Panc1 (cell line): ENCODE measurements around the gene ADCY7.

Source experiments
- CTCF ChIP-seq: fragments of 450-650 bp; IDR thresholded peaks from 2 replicates; pipeline ENCODE4 v1.5.1; 2017; ENCODE audit warnings: mild to moderate bottlenecking
- POLR2AphosphoS5 ChIP-seq: IDR thresholded peaks from 2 replicates; pipeline ENCODE4 v1.6.1; 2012; ENCODE audit warnings: mild to moderate bottlenecking, low read depth, low read length, moderate library complexity
- REST ChIP-seq, 2 experiments: IDR thresholded peaks; 2 replicates each; pipeline ENCODE4 v1.6.1; 2011 to 2012; ENCODE audit warnings: low read depth in 2 of 2, control low read depth in 1 of 2, low read length in 1 of 2, mild to moderate bottlenecking in 1 of 2, moderate library complexity in 1 of 2; ENCODE audit not compliant: insufficient read depth in 1 of 2
- SIN3A ChIP-seq: IDR thresholded peaks from 2 replicates; pipeline ENCODE4 v1.6.1; 2012; ENCODE audit warnings: low read depth, mild to moderate bottlenecking, low read length, moderate library complexity, borderline replicate concordance; ENCODE audit not compliant: insufficient read depth

GRCh38 chr16:50329446-50330189 lies 63.3 kb downstream of the ADCY7 start:
- TF ChIP-seq CTCF (no peak), POLR2AphosphoS5 (no peak), SIN3A (no peak), REST (IDR thresholded peaks at IDR 0.05; ENCODE audit: insufficient read depth in 1 of 2, low read depth in 2 of 2, low read length in 1 of 2) (no peak)
